Skeletal muscle tissue (tissue), 4 donors: ENCODE results near the gene ZFX. TPM values are rescaled to one million over a fixed set of nuclear protein-coding genes. Genes with fewer than 3 reads are reported as not detected.

Experiments
- H3K27ac ChIP-seq: one replicate; pipeline ENCODE4 v1.7.0; 2013; ENCODE audit warnings: mild to moderate bottlenecking, low read depth, low read length, inconsistent platforms
- H3K27me3 ChIP-seq, 3 donors: one replicate each; pipeline ENCODE4 v1.7.0; 2013; ENCODE audit warnings: low read length in 3 of 3; ENCODE audit not compliant: control insufficient read depth in 3 of 3, insufficient read depth in 3 of 3
- H3K36me3 ChIP-seq, 3 donors: one replicate each; pipeline ENCODE4 v1.7.0; 2013; ENCODE audit warnings: low read length in 3 of 3; ENCODE audit not compliant: control insufficient read depth in 3 of 3, insufficient read depth in 3 of 3
- H3K4me1 ChIP-seq, 3 donors: one replicate each; pipeline ENCODE4 v1.7.0; 2013; ENCODE audit warnings: low read length in 3 of 3, mild to moderate bottlenecking in 3 of 3; ENCODE audit not compliant: control insufficient read depth in 3 of 3, insufficient read depth in 3 of 3
- H3K4me3 ChIP-seq, 3 donors: one replicate each; pipeline ENCODE4 v1.7.0; 2013; ENCODE audit warnings: low read length in 3 of 3
- H3K9ac ChIP-seq, 3 donors: one replicate each; pipeline ENCODE4 v1.7.0; 2013; ENCODE audit warnings: low read length in 3 of 3, mild to moderate bottlenecking in 3 of 3, moderate library complexity in 2 of 3, low read depth in 1 of 3
- H3K9me3 ChIP-seq, 3 donors: one replicate each; pipeline ENCODE4 v1.7.0; 2013; ENCODE audit warnings: low read length in 3 of 3; ENCODE audit not compliant: control insufficient read depth in 3 of 3
- total RNA-seq: library from RNA; depleted of rRNA; stranded (reverse); fragments of >200 nt; gene quantifications from one replicate; pipeline ENCODE4 v1.2.3, GENCODE V29; 2014
- donor health status: Osteomylitis.

ZFX gene
- total RNA-seq, 1 donor from 2014 or later, result 29.7 TPM

DNA sequence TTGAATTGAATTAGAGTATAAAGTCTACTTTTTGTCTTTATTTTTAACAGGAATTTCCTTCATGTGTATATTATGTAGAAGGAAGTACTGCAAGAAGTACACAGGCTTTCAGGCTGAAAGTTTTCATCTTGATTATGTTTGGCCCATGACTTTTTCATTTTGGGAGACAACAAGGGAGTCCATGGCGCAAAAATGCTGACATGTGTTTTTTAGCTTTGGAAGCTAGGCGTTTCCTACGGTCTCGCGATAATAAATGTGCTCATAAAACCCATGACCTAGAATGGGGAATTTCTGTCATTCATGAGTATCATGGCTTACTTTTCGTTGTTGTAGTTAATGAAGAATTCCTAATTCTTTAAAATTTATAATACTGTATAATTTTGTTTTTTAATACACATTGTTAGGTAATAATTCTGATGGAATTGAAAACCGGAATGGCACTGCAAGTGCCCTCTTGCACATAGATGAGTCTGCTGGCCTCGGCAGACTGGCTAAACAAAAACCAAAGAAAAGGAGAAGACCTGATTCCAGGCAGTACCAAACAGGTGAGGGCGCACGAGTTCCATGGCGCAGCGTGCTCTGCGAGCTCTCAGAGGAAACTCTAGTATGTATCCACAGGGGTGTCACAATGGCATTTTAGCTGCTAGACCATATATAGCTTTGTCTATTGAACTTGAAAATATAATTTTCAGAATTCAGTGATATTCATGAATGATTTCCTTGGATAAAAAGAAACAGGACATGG, 59.1 kb downstream of the ZFX start:
- peaks cover 12 to 44% (median 23%) of the 10 kb centered on the region in 3 donors for H3K36me3 ChIP-seq

GRCh38 chrX:24210190-24210589, 60.7 kb downstream of the ZFX start:
- Histone ChIP-seq H3K9me3 (no peaks in the 10 kb centered on the region), H3K4me3 (no peak overlapping the region), H3K27ac (no peak overlapping the region), H3K27me3 (no peaks in the 10 kb centered on the region), H3K4me1 (peaks cover 0 to 2% (median 0%) of the 10 kb centered on the region in 3 donors), H3K36me3 (peaks cover 12 to 44% (median 23%) of the 10 kb centered on the region in 3 donors), H3K9ac (no peak overlapping the region)

More for the DNA sequence above, 59.1 kb downstream of the ZFX start:
- Histone ChIP-seq H3K9me3 (no peaks in the 10 kb centered on the region), H3K4me3 (no peak overlapping the region), H3K4me1 (peaks cover under 1 to 14% (median 2%) of the 10 kb centered on the region in 3 donors), H3K27ac (no peak overlapping the region), H3K9ac (no peak overlapping the region), H3K27me3 (no peaks in the 10 kb centered on the region)

- H3K9me3 ChIP-seq, result no peaks in the 10 kb centered on the region
- H3K27ac ChIP-seq, result no peak overlapping the region
- H3K9ac ChIP-seq, result no peak overlapping the region
- H3K4me3 ChIP-seq, result no peak overlapping the region
- H3K4me1 ChIP-seq, result no peaks in the 10 kb centered on the region
- peaks cover 9 to 29% (median 16%) of the 10 kb centered on the region in 3 donors for H3K36me3 ChIP-seq
- H3K27me3 ChIP-seq, result no peaks in the 10 kb centered on the region
These were observed 65.0 kb downstream of the ZFX start for GRCh38 chrX:24214568-24214967.

- Histone ChIP-seq H3K36me3 (peaks cover 7 to 22% (median 15%) of the 10 kb centered on the region in 3 donors), H3K4me1 (no peaks in the 10 kb centered on the region), H3K9me3 (no peaks in the 10 kb centered on the region)
These were observed 65.7 kb downstream of the ZFX start for GRCh38 chrX:24215272-24215671.

DNA sequence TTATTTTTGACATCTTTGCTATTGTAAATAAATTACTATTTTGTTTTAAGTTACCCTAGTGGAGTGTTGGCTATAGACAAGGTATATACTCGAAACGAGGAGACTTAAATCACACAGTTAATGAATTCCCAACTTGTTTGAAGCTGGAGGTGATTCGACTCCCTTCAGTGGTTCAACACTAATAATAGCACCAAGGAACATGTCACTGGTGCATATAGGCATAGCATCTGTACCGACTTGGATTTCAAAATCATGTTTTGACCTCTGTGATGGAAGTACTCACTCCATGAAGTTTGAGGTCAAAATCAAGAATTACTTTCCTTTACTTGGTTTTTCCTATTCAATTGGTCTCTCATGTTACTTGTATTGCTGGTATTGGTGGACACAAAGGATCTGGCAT, 66.5 kb downstream of the ZFX start:
- H3K9me3 ChIP-seq, result no peaks in the 10 kb centered on the region
- H3K27ac ChIP-seq, result no peak overlapping the region
- H3K9ac ChIP-seq, result no peak overlapping the region
- no peak overlapping the region for H3K4me3 ChIP-seq
- H3K4me1 ChIP-seq, result no peaks in the 10 kb centered on the region
- H3K27me3 ChIP-seq, result no peaks in the 10 kb centered on the region
- peaks cover 0 to 15% (median 7%) of the 10 kb centered on the region in 3 donors for H3K36me3 ChIP-seq

More at GRCh38 chrX:24215272-24215671, 65.7 kb downstream of the ZFX start:
- H3K9ac ChIP-seq, result no peak overlapping the region
- no peak overlapping the region for H3K4me3 ChIP-seq
- H3K27me3 ChIP-seq, result no peaks in the 10 kb centered on the region
- no peak overlapping the region for H3K27ac ChIP-seq

GRCh38 chrX:24216827-24217226, 67.3 kb downstream of the ZFX start:
- Histone ChIP-seq H3K9ac (no peak overlapping the region), H3K27me3 (no peaks in the 10 kb centered on the region), H3K27ac (no peak overlapping the region), H3K4me1 (no peaks in the 10 kb centered on the region), H3K4me3 (no peak overlapping the region), H3K9me3 (no peaks in the 10 kb centered on the region), H3K36me3 (peaks cover 0 to 8% (median 2%) of the 10 kb centered on the region in 3 donors)

DNA sequence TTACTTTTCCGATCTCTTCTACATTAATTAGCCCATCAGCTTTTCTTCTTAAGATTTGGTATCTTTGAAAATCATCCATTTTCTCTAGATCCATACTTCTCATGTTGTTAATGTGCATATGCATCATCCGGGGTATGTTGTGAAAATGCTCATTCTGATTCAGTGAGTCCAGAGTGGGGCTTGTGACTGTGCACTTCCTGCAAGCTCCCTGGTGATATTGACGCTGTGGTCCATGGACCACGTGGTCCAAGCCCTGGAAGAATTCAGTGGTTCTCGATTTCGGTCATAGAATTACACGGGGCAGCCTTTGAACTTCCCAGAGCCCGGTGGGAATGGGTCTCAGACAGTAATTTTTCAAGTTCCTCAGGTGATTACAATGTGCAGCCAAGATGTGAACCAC, 69.8 kb downstream of the ZFX start:
- no peaks in the 10 kb centered on the region for H3K9me3 ChIP-seq
- H3K9ac ChIP-seq, result no peak overlapping the region
- no peaks in the 10 kb centered on the region for H3K36me3 ChIP-seq
- H3K27ac ChIP-seq, result no peak overlapping the region
- H3K27me3 ChIP-seq, result no peaks in the 10 kb centered on the region
- no peaks in the 10 kb centered on the region for H3K4me1 ChIP-seq
- H3K4me3 ChIP-seq, result no peak overlapping the region

GRCh38 chrX:24221872-24222271, 72.3 kb downstream of the ZFX start:
- H3K27ac ChIP-seq, result no peak overlapping the region
- no peaks in the 10 kb centered on the region for H3K27me3 ChIP-seq
- H3K9ac ChIP-seq, result no peak overlapping the region
- H3K4me3 ChIP-seq, result no peak overlapping the region
- no peaks in the 10 kb centered on the region for H3K9me3 ChIP-seq
- H3K36me3 ChIP-seq, result no peaks in the 10 kb centered on the region
- H3K4me1 ChIP-seq, result no peaks in the 10 kb centered on the region

- H3K4me3 ChIP-seq, result no peak overlapping the region
- no peak overlapping the region for H3K9ac ChIP-seq
- no peaks in the 10 kb centered on the region for H3K9me3 ChIP-seq
- H3K27ac ChIP-seq, result no peak overlapping the region
- H3K4me1 ChIP-seq, result peaks cover 0 to 3% (median 2%) of the 10 kb centered on the region in 3 donors
- H3K27me3 ChIP-seq, result no peaks in the 10 kb centered on the region
- no peaks in the 10 kb centered on the region for H3K36me3 ChIP-seq
These were observed 75.7 kb downstream of the ZFX start for GRCh38 chrX:24225265-24225664.

DNA sequence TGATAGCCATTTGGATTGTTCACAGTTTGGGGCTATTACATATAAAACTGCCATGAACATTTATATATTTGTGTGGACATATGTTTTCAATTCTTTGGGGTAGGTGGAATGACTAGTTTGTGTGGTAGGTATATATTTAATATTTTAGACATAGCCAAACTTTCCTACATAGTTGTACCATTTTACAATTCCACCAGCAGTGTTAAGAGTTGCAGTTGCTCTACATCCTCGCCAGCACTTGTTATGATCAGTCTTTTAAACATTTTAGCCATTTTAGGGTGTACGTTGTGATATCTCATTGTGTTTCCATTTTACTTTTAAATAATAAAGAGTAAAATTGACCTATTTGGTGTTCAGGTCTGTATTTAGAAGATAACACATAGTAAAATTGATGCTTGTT, 76.6 kb downstream of the ZFX start:
- Histone ChIP-seq H3K36me3 (no peaks in the 10 kb centered on the region), H3K9ac (no peak overlapping the region), H3K4me3 (no peak overlapping the region), H3K9me3 (no peaks in the 10 kb centered on the region), H3K27ac (no peak overlapping the region), H3K27me3 (no peaks in the 10 kb centered on the region), H3K4me1 (peaks cover 0 to 3% (median 3%) of the 10 kb centered on the region in 3 donors)
